K562 (cell line): ENCODE measurements around the gene TREX2. TPM values are rescaled to one million over a fixed set of nuclear protein-coding genes. Genes with fewer than 3 reads are reported as not detected.

Experiments
- ATAC-seq: fragments of 200-7000 bp; cut with Tn5 transposase; 3 replicates; pipeline ENCODE4 v1.9.1; 2020; ENCODE audit warnings: moderate library complexity
- BruUV-seq: library from RNA; stranded (reverse); fragments of 400-500 nt; replicated peaks from 2 replicates; lab custom pipeline; 2021; lab: Mats Ljungman, UMichigan
- CTCF ChIA-PET: fragments of 300-600 bp; formaldehyde crosslinking; extraction: SDS; loops from one replicate; lab custom pipeline; 2021; ENCODE audit warnings: low intra/inter-chr PET ratio; lab: Yijun Ruan, JAX
- POLR2A ChIA-PET: fragments of 300-600, 350-650 bp; sonication (Branson Sonifier 250); formaldehyde crosslinking; extraction: SDS; loops from one replicate; lab custom pipeline; 2021; ENCODE audit warnings: antibody characterized with exemption, inconsistent platforms; lab: Yijun Ruan, JAX
- DNase-seq, 4 experiments: peaks; one replicate each; pipeline versions ENCODE4 v3.0.0 to v3.0.0-alpha.2; 2011 to 2018; ENCODE audit warnings: low spot score in 3 of 4, mixed read lengths in 3 of 4; ENCODE audit errors: extremely low read depth in 1 of 4
- FAIRE-seq: peaks from 2 replicates; lab custom pipeline; 2011; peaks lifted over from hg19 to GRCh38; lab: Jason Lieb, UNC
- H2AFZ ChIP-seq: 2 replicates; pipeline ENCODE4 v1.6.0; 2011; ENCODE audit warnings: low read depth, low read length, control low read depth, inconsistent platforms
- H3K27ac ChIP-seq: fragments of 200-600 bp; 3 replicates; pipeline ENCODE4 v1.8.0; 2011; ENCODE audit warnings: low read depth, mild to moderate bottlenecking, control low read depth, inconsistent platforms, low read length, moderate library complexity, mixed read lengths; ENCODE audit errors: extremely low read depth
- H3K27me3 ChIP-seq, 2 experiments: fragments of 300-600 bp in 1 of 2; 2 replicates in 1 of 2; 3 replicates in 1 of 2; pipeline versions ENCODE4 v1.6.0 to v1.8.0; 2011; ENCODE audit warnings: inconsistent platforms in 2 of 2, low read length in 2 of 2, mild to moderate bottlenecking in 1 of 2, mixed read lengths in 1 of 2, moderate library complexity in 1 of 2; ENCODE audit not compliant: control insufficient read depth in 2 of 2, insufficient read depth in 2 of 2
- H3K36me3 ChIP-seq: fragments of 300-600 bp; 3 replicates; pipeline ENCODE4 v1.8.0; 2011; ENCODE audit warnings: mild to moderate bottlenecking, low read length, inconsistent platforms; ENCODE audit not compliant: control insufficient read depth, insufficient read depth
- H3K4me1 ChIP-seq, 2 experiments: fragments of 200-600 bp in 1 of 2; replicated peaks in 1 of 2; 2 replicates in 1 of 2; 3 replicates in 1 of 2; pipeline versions ENCODE4 v1.5.1 to v1.8.0; 2011; ENCODE audit warnings: inconsistent platforms in 2 of 2, low read length in 2 of 2, mild to moderate bottlenecking in 1 of 2, mixed read lengths in 1 of 2, moderate library complexity in 1 of 2; ENCODE audit not compliant: control insufficient read depth in 2 of 2, insufficient read depth in 2 of 2
- H3K4me2 ChIP-seq: 2 replicates; pipeline ENCODE4 v1.6.1; 2011; ENCODE audit warnings: low read length, control low read depth, inconsistent platforms, mixed read lengths; ENCODE audit not compliant: insufficient read depth
- H3K4me3 ChIP-seq: fragments of 200-600 bp; sonication (generic), shearing (Covaris generic); 2 replicates; pipeline ENCODE4 v1.5.1; 2016; ENCODE audit warnings: control low read depth, inconsistent platforms
- H3K79me2 ChIP-seq: fragments of 200-600 bp; 3 replicates; pipeline ENCODE4 v1.8.0; 2011; ENCODE audit warnings: low read length, inconsistent platforms; ENCODE audit not compliant: control insufficient read depth, insufficient read depth
- H3K9ac ChIP-seq, 2 experiments: 2 replicates each; pipeline versions ENCODE4 v1.6.0 to v1.6.1; 2011; ENCODE audit warnings: low read depth in 2 of 2, low read length in 2 of 2, control low read depth in 1 of 2, inconsistent platforms in 1 of 2, mild to moderate bottlenecking in 1 of 2, mixed read lengths in 1 of 2; ENCODE audit not compliant: insufficient read depth in 1 of 2
- H3K9me1 ChIP-seq: one replicate; pipeline ENCODE4 v1.6.0; 2011; ENCODE audit warnings: inconsistent platforms, mild to moderate bottlenecking, low read length, moderate library complexity; ENCODE audit not compliant: control insufficient read depth, insufficient read depth
- H3K9me3 ChIP-seq: replicated peaks from 2 replicates; pipeline ENCODE4 v1.5.1; 2011; ENCODE audit warnings: low read depth, low read length, inconsistent platforms; ENCODE audit not compliant: control insufficient read depth, insufficient read depth
- H4K20me1 ChIP-seq: replicated peaks from 2 replicates; pipeline ENCODE4 v1.6.1; 2011; ENCODE audit warnings: low read length, inconsistent platforms, mixed read lengths; ENCODE audit not compliant: control insufficient read depth, insufficient read depth
- BRCA1 ChIP-seq, 2 experiments: fragments of 450-650 bp in 1 of 2; sonication (generic) in 1 of 2; formaldehyde crosslinking in 1 of 2; IDR thresholded peaks; 2 replicates each; pipeline versions ENCODE4 v1.5.0 to v1.6.1; 2017 to 2020; ENCODE audit warnings: mild to moderate bottlenecking in 1 of 2, missing genetic modification reagents in 1 of 2
- CCAR2 ChIP-seq: fragments of 200-400 bp; formaldehyde crosslinking; IDR thresholded peaks from 2 replicates; pipeline ENCODE4 v1.6.1; 2017; ENCODE audit warnings: mild to moderate bottlenecking, low read depth, low read length
- NFIC ChIP-seq: fragments of 450-650 bp; IDR thresholded peaks from 2 replicates; pipeline ENCODE4 v1.6.1; 2017; ENCODE audit warnings: mild to moderate bottlenecking, inconsistent platforms
- TCF15 ChIP-seq: fragments of 250-450 bp; sonication (Bioruptor Pico); IDR thresholded peaks from 2 replicates; pipeline ENCODE4 v1.8.0; 2022; ENCODE audit warnings: moderate library complexity, mild to moderate bottlenecking, inconsistent platforms
- WGBS: fragments of 100-300 bp; shearing (Covaris generic); methylation state at CpG from one replicate; pipeline ENCODE4 v1.1.6; 2016; ENCODE audit warnings: low coverage, mixed read lengths; ENCODE audit not compliant: insufficient coverage; ENCODE audit errors: missing lambda C conversion rate; 5-methylcytosine and 5-hydroxymethylcytosine counted together
- in situ Hi-C: fragments of 300-500 bp; cut with MboI; formaldehyde crosslinking; loops from 4 replicates; pipeline ENCODE4 v1.15.0; 2018; ENCODE audit warnings: inconsistent platforms, mixed read lengths
- intact Hi-C: fragments of 100-400 bp; cut with micrococcal nuclease; formaldehyde crosslinking; loops from 2 replicates; pipeline ENCODE4 v1.14.2; 2022
- polyA plus RNA-seq, 8 experiments: library from polyadenylated mRNA; depleted of rRNA in 4 of 8; stranded (reverse) in 5 of 8; unstranded in 3 of 8; fragments of >200 nt; fragmentation: Nextera tagmentation in 2 of 8; fragmentation: Illumina TruSeq in 1 of 8; extraction: Ambion mirVana in 2 of 8; extraction: Trizol in 1 of 8; gene quantifications; 2 replicates each; pipeline versions ENCODE4 v1.2.1 to v1.2.3, GENCODE V29; 2011 to 2014; ENCODE audit warnings: inconsistent platforms in 1 of 8, missing spikeins in 1 of 8
- total RNA-seq, 7 experiments: library from RNA; depleted of rRNA in 6 of 7; stranded (reverse); fragments of >200 nt in 6 of 7; fragmentation: Illumina TruSeq in 2 of 7; extraction: Trizol in 2 of 7; gene quantifications; 2 replicates each; pipeline versions ENCODE4 v1.2.1 to v1.2.3, GENCODE V29; 2011 to 2021; ENCODE audit warnings: low replicate concordance in 1 of 7

TREX2 gene
- total and polyA plus RNA-seq, 9 of the 15 experiments (the other 6 are each of a cell fraction or from before 2014, with no cell fraction given): 0.07 to 1.5 (median 0.33) TPM; not detected in 2

- H3K9me1 ChIP-seq: peaks cover 3% of the 10 kb centered on the region
- peaks cover 72% of the 10 kb centered on the region for H3K36me3 ChIP-seq
- TF ChIP-seq CCAR2 (no peak), TCF15 (CRISPR knock-in tag) (no peak)
- no peak overlapping the region for H3K27ac ChIP-seq
- H3K4me3 ChIP-seq: no peak overlapping the region
- H3K4me1 ChIP-seq: peaks cover 0 to 5% of the 10 kb centered on the region in 2 experiments; a peak in 1 of 5 replicates
- FAIRE-seq: no peak
- no peak overlapping the region for H3K4me2 ChIP-seq
- 98% methylated on average over 9 of the region's 12 CpGs for WGBS
- H3K9ac ChIP-seq: no peak overlapping the region; a peak in 1 of 4 replicates
- in situ Hi-C loops: no loop called here
- no peaks in the 10 kb centered on the region for H3K9me3 ChIP-seq
- POLR2A ChIA-PET: interaction anchor here (0.6 kb wide), 1 partner anchor 209 kb away, joined by 3 read pairs; no protein-coding TSS in a partner anchor
- peaks cover 7% of the 10 kb centered on the region; the same call in 1 of the 2 replicates for H4K20me1 ChIP-seq
- DNase-seq: no peak
- no TSS peak for BruUV-seq
- intact Hi-C loops: no loop called here
- H3K27me3 ChIP-seq: no peaks in the 10 kb centered on the region
- no peak for ATAC-seq
- H3K79me2 ChIP-seq: no peaks in the 10 kb centered on the region
- no peak overlapping the region for H2AFZ ChIP-seq
- CTCF ChIA-PET: no interaction called here
Observed at GRCh38 chrX:153456161-153456560, 10.3 kb upstream of the TREX2 start.

- 97% methylated on average over 7 of the region's 16 CpGs for WGBS
- TF ChIP-seq NFIC: 0 out of 2 replicates have a peak, but pooled peaks have one; percentile 13
- no peak for TF ChIP-seq BRCA1 (IDR thresholded peaks at IDR 0.05)
- no peak for TF ChIP-seq BRCA1 (CRISPR knock-in tag; IDR thresholded peaks at IDR 0.05)
- Histone ChIP-seq H3K27ac (no peak overlapping the region), H3K9me3 (no peaks in the 10 kb centered on the region), H3K9ac (no peak overlapping the region; a peak in 1 of 4 replicates), H3K4me1 (peaks cover 0 to 5% of the 10 kb centered on the region in 2 experiments; a peak in 1 of 5 replicates), H3K9me1 (peaks cover 1% of the 10 kb centered on the region), H3K4me3 (no peak overlapping the region), H3K27me3 (no peaks in the 10 kb centered on the region), H4K20me1 (0 out of 2 replicates have a peak, but pooled peaks cover 1% of the 10 kb centered on the region), H2AFZ (no peak overlapping the region), H3K36me3 (peaks cover 70% of the 10 kb centered on the region; the same call in 2 of the 3 replicates), H3K79me2 (no peaks in the 10 kb centered on the region), H3K4me2 (no peak overlapping the region)
- no peak for ATAC-seq
- intact Hi-C loops (no loop called here), in situ Hi-C loops (no loop called here)
- BruUV-seq: no TSS peak
- no peak for FAIRE-seq
- ChIA-PET POLR2A (interaction anchor here (1.0 kb wide), 1 partner anchor 12 kb away, joined by 3 read pairs; no protein-coding TSS in a partner anchor), CTCF (no interaction called here)
- DNase-seq: no peak
Observed at GRCh38 chrX:153455571-153455970, 9.7 kb upstream of the TREX2 start.
